22Rv1 (cell line): ENCODE data around the gene TBC1D5.
"Not testable (repeated sequence)": the region's sequence is repeated elsewhere in the genome, so short reads cannot be mapped to it uniquely, and the experiment has no call there.

ENCODE experiments used
- ZFX ChIP-seq: fragments of 450-650 bp; IDR thresholded peaks from 2 replicates; pipeline ENCODE4 v1.6.1; 2017; ENCODE audit warnings: antibody characterized with exemption, borderline replicate concordance
- TF ChIP-seq, protein P1 (sequence below): fragments of 450-650 bp; IDR thresholded peaks from 2 replicates; pipeline ENCODE4 v1.5.1; 2017; ENCODE audit warnings: mild to moderate bottlenecking

DNA sequence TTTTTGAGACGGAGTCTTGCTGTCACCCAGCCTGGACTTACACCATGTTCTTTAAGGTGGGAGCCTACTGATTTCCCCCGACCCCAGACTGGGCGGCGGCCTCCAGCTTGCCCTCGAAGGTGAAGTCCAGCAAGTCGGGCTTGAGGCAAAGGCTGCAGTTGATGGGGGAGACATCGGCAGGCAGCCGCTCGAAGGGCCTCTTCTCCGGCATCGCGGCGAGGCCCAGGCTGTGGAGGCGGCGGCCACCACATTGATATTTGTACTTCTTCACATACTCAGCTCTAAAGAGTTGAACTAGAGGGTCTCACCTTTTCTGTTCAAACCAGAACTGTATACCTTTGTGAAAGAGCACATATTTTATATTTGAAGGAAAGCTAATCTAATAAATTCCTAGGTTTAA is 36.4 kb downstream of the TBC1D5 start:
- TF ChIP-seq, protein P1, sequence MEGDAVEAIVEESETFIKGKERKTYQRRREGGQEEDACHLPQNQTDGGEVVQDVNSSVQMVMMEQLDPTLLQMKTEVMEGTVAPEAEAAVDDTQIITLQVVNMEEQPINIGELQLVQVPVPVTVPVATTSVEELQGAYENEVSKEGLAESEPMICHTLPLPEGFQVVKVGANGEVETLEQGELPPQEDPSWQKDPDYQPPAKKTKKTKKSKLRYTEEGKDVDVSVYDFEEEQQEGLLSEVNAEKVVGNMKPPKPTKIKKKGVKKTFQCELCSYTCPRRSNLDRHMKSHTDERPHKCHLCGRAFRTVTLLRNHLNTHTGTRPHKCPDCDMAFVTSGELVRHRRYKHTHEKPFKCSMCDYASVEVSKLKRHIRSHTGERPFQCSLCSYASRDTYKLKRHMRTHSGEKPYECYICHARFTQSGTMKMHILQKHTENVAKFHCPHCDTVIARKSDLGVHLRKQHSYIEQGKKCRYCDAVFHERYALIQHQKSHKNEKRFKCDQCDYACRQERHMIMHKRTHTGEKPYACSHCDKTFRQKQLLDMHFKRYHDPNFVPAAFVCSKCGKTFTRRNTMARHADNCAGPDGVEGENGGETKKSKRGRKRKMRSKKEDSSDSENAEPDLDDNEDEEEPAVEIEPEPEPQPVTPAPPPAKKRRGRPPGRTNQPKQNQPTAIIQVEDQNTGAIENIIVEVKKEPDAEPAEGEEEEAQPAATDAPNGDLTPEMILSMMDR = not testable (repeated sequence)
- TF ChIP-seq ZFX = not testable (repeated sequence)
